ENCODE results near the gene TYMP.

The TYMP gene

GRCh38 chr22:50498322-50498890 lies 31.4 kb downstream of the TYMP start:
- peaks cover 9% of the 10 kb centered on the region; the same call in 1 of the 2 replicates for H3F3A ChIP-seq (ENCODE audit: insufficient read depth, low read length)
- no peak overlapping the region for H3K4me3 ChIP-seq (ENCODE audit: low read length)
- H3K36me3 ChIP-seq (replicated peaks; ENCODE audit: insufficient read depth, low read length), result no peaks in the 10 kb centered on the region
- H3K9ac ChIP-seq (ENCODE audit: low read length), result no peak overlapping the region
- H3K9me2 ChIP-seq (replicated peaks; ENCODE audit: insufficient read depth, low read length), result no peaks in the 10 kb centered on the region
- no peaks in the 10 kb centered on the region for H3K4me1 ChIP-seq (ENCODE audit: low read length)
- DNase-seq, result peak; percentile 66
- 0 out of 2 replicates have a peak overlapping the region, but pooled peaks have one; percentile 22 for H2AFZ ChIP-seq (ENCODE audit: low read length)
- no peak overlapping the region for H3K27ac ChIP-seq (ENCODE audit: low read length)
- H3K79me2 ChIP-seq (ENCODE audit: low read length), result no peaks in the 10 kb centered on the region
- no peaks in the 10 kb centered on the region for H3K9me3 ChIP-seq (replicated peaks; ENCODE audit: insufficient read depth, low read length)
- no peaks in the 10 kb centered on the region for H3K27me3 ChIP-seq (replicated peaks; ENCODE audit: insufficient read depth, low read length)
- no peaks in the 10 kb centered on the region for H4K20me1 ChIP-seq (ENCODE audit: insufficient read depth, low read length)
- H3K4me2 ChIP-seq (ENCODE audit: low read depth, low read length), result peak overlapping the region; percentile 49
- TF ChIP-seq CTCF (IDR thresholded peaks at IDR 0.05; ENCODE audit: low read length) (peak; percentile 67), EZH2phosphoT487 (IDR thresholded peaks at IDR 0.05; ENCODE audit: low read length) (no peak), EZH2 (optimal IDR thresholded peaks at IDR 0.05; ENCODE audit: low read depth, low read length) (no peak)

GRCh38 chr22:50497093-50497492 lies 32.7 kb downstream of the TYMP start:
- H3F3A ChIP-seq (ENCODE audit: insufficient read depth, low read length), result peaks cover 9% of the 10 kb centered on the region; the same call in 1 of the 2 replicates
- no peak overlapping the region for H3K4me2 ChIP-seq (ENCODE audit: low read depth, low read length)
- no peaks in the 10 kb centered on the region for H3K27me3 ChIP-seq (replicated peaks; ENCODE audit: insufficient read depth, low read length)
- H2AFZ ChIP-seq (ENCODE audit: low read length), result no peak overlapping the region
- H3K9me3 ChIP-seq (replicated peaks; ENCODE audit: insufficient read depth, low read length), result no peaks in the 10 kb centered on the region
- no peak overlapping the region for H3K27ac ChIP-seq (ENCODE audit: low read length)
- H3K9ac ChIP-seq (ENCODE audit: low read length), result no peak overlapping the region
- no peaks in the 10 kb centered on the region for H3K4me1 ChIP-seq (ENCODE audit: low read length)
- H4K20me1 ChIP-seq (ENCODE audit: insufficient read depth, low read length), result no peaks in the 10 kb centered on the region
- H3K4me3 ChIP-seq (ENCODE audit: low read length), result no peak overlapping the region
- H3K79me2 ChIP-seq (ENCODE audit: low read length), result no peaks in the 10 kb centered on the region
- no peak for DNase-seq
- no peaks in the 10 kb centered on the region for H3K36me3 ChIP-seq (replicated peaks; ENCODE audit: insufficient read depth, low read length)
- no peak for TF ChIP-seq EZH2 (optimal IDR thresholded peaks at IDR 0.05; ENCODE audit: low read depth, low read length)
- no peak for TF ChIP-seq CTCF (IDR thresholded peaks at IDR 0.05; ENCODE audit: low read length)
- no peak for TF ChIP-seq EZH2phosphoT487 (IDR thresholded peaks at IDR 0.05; ENCODE audit: low read length)
- H3K9me2 ChIP-seq (replicated peaks; ENCODE audit: insufficient read depth, low read length), result no peaks in the 10 kb centered on the region

- H3K4me2 ChIP-seq (ENCODE audit: low read depth, low read length), result no peak overlapping the region
Measured at GRCh38 chr22:50490531-50491308, 39.1 kb downstream of the TYMP start.

More at GRCh38 chr22:50490531-50491308, 39.1 kb downstream of the TYMP start:
- H3K27me3 ChIP-seq (replicated peaks; ENCODE audit: insufficient read depth, low read length), result no peaks in the 10 kb centered on the region
- H3K9ac ChIP-seq (ENCODE audit: low read length), result no peak overlapping the region
- no peaks in the 10 kb centered on the region for H3K9me2 ChIP-seq (replicated peaks; ENCODE audit: insufficient read depth, low read length)
- no peak overlapping the region for H3K4me3 ChIP-seq (ENCODE audit: low read length)
- H2AFZ ChIP-seq (ENCODE audit: low read length), result no peak overlapping the region
- DNase-seq, result no peak
- no peaks in the 10 kb centered on the region for H3K36me3 ChIP-seq (replicated peaks; ENCODE audit: insufficient read depth, low read length)
- no peak overlapping the region for H3K27ac ChIP-seq (ENCODE audit: low read length)
- no peaks in the 10 kb centered on the region for H3F3A ChIP-seq (ENCODE audit: insufficient read depth, low read length)
- H4K20me1 ChIP-seq (ENCODE audit: insufficient read depth, low read length), result no peaks in the 10 kb centered on the region
- TF ChIP-seq EZH2phosphoT487 (IDR thresholded peaks at IDR 0.05; ENCODE audit: low read length) (no peak), EZH2 (optimal IDR thresholded peaks at IDR 0.05; ENCODE audit: low read depth, low read length) (no peak), CTCF (IDR thresholded peaks at IDR 0.05; ENCODE audit: low read length) (no peak)
- H3K79me2 ChIP-seq (ENCODE audit: low read length), result no peaks in the 10 kb centered on the region
- no peaks in the 10 kb centered on the region for H3K9me3 ChIP-seq (replicated peaks; ENCODE audit: insufficient read depth, low read length)
- no peaks in the 10 kb centered on the region for H3K4me1 ChIP-seq (ENCODE audit: low read length)
